ENCODE measurements around the gene WDR13. TPM values are rescaled to one million over a fixed set of nuclear protein-coding genes. Genes with fewer than 3 reads are reported as not detected.
"Not testable (repeated sequence)": the region's sequence is repeated elsewhere in the genome, so short reads cannot be mapped to it uniquely, and the experiment has no call there.

The WDR13 gene
- total RNA-seq (100 to 1,000 TPM in 1 of 2 donors, 10 to 100 TPM in 1; 50.7 to 182 TPM), polyA plus RNA-seq (100 to 1,000 TPM; 156 to 175 TPM)
- long read RNA-seq, donor 1, full-length matches to known transcripts: 27 of 39 reads
- long read RNA-seq, donor 1, partial matches to known transcripts: 12 of 39 reads
- long read RNA-seq, donor 1, other reads (novel, unspliced or antisense): 0 of 39 reads
- long read RNA-seq, donor 2, full-length matches to known transcripts: 7 of 7 reads
- long read RNA-seq, donor 2, partial matches to known transcripts: 0 of 7 reads
- long read RNA-seq, donor 2, other reads (novel, unspliced or antisense): 0 of 7 reads
- long read RNA-seq, donor 3, full-length matches to known transcripts: 9 of 9 reads
- long read RNA-seq, donor 3, partial matches to known transcripts: 0 of 9 reads
- long read RNA-seq, donor 3, other reads (novel, unspliced or antisense): 0 of 9 reads
- long read RNA-seq, donor 4, partial matches to known transcripts: 0 of 1 reads
- long read RNA-seq, donor 4, other reads (novel, unspliced or antisense): 0 of 1 reads
- long read RNA-seq, donor 5, full-length matches to known transcripts: 27 of 46 reads
- long read RNA-seq, donor 5, partial matches to known transcripts: 19 of 46 reads
- long read RNA-seq, donor 5, other reads (novel, unspliced or antisense): 0 of 46 reads

DNA sequence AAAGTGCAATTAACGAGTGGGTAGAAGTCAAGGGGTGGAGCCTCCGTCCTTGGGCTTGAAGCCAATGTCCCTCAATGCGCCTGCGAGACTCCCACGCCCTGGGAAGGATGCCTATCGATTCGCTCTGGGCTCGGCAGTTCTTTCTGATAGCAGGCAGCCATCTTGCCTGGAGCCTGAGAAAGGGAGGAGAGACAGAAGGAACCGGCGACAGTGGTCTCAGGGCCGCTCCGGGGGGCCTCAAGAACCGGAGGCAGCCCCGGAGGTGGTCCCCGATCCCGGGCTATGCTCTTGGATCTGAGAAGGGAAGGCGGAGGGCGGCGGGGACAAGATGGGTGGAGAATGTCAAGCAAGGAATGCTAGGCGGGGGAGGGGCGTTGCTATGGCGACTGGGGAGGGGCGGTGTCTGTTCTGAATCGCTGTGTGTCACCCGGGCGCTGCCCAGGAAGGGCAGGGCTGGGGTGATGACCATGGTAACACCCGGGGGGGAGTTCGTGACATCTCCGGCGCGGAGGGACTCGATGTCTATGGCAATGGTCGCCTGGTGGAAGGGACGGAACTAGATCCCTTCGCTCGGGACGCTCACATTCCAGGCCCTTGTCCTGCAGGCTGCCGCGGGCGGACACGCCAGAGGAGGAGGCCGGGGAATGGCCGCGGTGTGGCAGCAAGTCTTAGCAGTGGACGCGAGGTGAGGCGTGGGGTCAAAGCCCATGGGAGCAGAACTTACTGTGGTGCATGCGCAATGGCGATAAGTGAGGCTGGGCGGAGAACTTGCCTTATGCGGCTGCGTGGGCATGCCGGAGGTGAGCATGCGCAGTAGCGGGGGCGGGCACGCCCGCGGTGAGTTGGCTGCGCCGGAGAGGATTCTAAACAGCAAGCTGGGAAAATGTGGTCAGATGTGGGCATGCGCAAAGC, at the start of gene WDR13:
WDR13 (plus strand) TSS at position 140 of the 912 bp plus-strand sequence; CDS start at position 645, 505 bp downstream.
- Histone ChIP-seq H3K4me1 (ENCODE audit: control insufficient read depth in 5 of 5, insufficient read depth in 5 of 5, low read length in 5 of 5) (peaks cover 0 to 6% (median 0%) of the 10 kb centered on the region in 5 donors), H3K27me3 (ENCODE audit: control insufficient read depth in 3 of 3, insufficient read depth in 3 of 3, low read length in 2 of 3) (no peaks in the 10 kb centered on the region), H3K27ac (ENCODE audit: low read depth in 1 of 2, low read length in 1 of 2) (peak within 1 kb of the TSS; percentile 96 to 99), H3K36me3 (ENCODE audit: control insufficient read depth in 4 of 4, insufficient read depth in 4 of 4, low read length in 4 of 4) (peaks cover 3 to 17% (median 8%) of the 10 kb centered on the region in 4 donors), H3K4me3 (peak within 1 kb of the TSS; percentile 50), H3K9me3 (ENCODE audit: control insufficient read depth in 4 of 4, insufficient read depth in 3 of 4, low read length in 3 of 4) (peaks cover 0 to 3% (median 0%) of the 10 kb centered on the region in 4 donors), H3K9ac (ENCODE audit: insufficient read depth in 1 of 2, low read length in 2 of 2) (peak within 1 kb of the TSS; percentile 85 to 96)
- TF ChIP-seq, protein P1, sequence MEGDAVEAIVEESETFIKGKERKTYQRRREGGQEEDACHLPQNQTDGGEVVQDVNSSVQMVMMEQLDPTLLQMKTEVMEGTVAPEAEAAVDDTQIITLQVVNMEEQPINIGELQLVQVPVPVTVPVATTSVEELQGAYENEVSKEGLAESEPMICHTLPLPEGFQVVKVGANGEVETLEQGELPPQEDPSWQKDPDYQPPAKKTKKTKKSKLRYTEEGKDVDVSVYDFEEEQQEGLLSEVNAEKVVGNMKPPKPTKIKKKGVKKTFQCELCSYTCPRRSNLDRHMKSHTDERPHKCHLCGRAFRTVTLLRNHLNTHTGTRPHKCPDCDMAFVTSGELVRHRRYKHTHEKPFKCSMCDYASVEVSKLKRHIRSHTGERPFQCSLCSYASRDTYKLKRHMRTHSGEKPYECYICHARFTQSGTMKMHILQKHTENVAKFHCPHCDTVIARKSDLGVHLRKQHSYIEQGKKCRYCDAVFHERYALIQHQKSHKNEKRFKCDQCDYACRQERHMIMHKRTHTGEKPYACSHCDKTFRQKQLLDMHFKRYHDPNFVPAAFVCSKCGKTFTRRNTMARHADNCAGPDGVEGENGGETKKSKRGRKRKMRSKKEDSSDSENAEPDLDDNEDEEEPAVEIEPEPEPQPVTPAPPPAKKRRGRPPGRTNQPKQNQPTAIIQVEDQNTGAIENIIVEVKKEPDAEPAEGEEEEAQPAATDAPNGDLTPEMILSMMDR (IDR thresholded peaks at IDR 0.05; ENCODE audit: control extremely low read depth, extremely low read depth): no peak
- WGBS, 2 donors: 0 to 35% methylated on average over 46 to 62 of the region's 62 CpGs
- peak; percentile 88 for ATAC-seq (ENCODE audit: insufficient read depth, low FRiP score)
- DNase-seq: peak; percentile 94 to 96 (median 94)

DNA sequence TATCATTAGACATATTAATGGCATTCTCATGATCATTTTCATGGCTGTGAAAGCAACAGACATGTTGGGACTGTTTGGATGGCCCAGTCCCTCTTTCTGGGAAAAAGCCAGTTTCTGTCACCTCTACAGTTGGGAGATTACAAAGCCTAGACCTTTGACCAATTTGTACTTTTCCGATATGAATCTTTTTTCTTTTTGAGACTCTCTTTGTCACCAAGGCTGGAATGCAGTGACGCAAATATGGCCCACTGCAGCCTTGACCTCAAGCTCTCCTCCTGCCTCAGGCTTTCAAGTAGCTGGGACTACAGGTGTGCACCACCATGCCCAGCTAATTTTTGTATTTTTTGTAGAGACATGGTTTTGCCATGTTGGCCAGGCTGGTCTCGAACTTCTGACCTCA, 48.4 kb upstream of the WDR13 start:
- 90 to 91% methylated on average over 2 to 3 of the region's 3 CpGs for WGBS, 2 donors
- no peak overlapping the region for H3K9ac ChIP-seq (ENCODE audit: insufficient read depth in 1 of 2, low read length in 2 of 2)
- H3K27me3 ChIP-seq (ENCODE audit: control insufficient read depth in 3 of 3, insufficient read depth in 3 of 3, low read length in 2 of 3): no peaks in the 10 kb centered on the region
- H3K4me1 ChIP-seq (ENCODE audit: control insufficient read depth in 5 of 5, insufficient read depth in 5 of 5, low read length in 5 of 5): no peaks in the 10 kb centered on the region
- no peak overlapping the region for H3K27ac ChIP-seq (ENCODE audit: low read depth in 1 of 2, low read length in 1 of 2)
- no peaks in the 10 kb centered on the region for H3K9me3 ChIP-seq (ENCODE audit: control insufficient read depth in 4 of 4, insufficient read depth in 3 of 4, low read length in 3 of 4)
- peaks cover 0 to 7% (median under 1%) of the 10 kb centered on the region in 4 donors for H3K36me3 ChIP-seq (ENCODE audit: control insufficient read depth in 4 of 4, insufficient read depth in 4 of 4, low read length in 4 of 4)
- TF ChIP-seq, protein P1 (IDR thresholded peaks at IDR 0.05; ENCODE audit: control extremely low read depth, extremely low read depth): no peak
- no peak overlapping the region for H3K4me3 ChIP-seq
- DNase-seq: no peak
- ATAC-seq (ENCODE audit: insufficient read depth, low FRiP score): no peak

DNA sequence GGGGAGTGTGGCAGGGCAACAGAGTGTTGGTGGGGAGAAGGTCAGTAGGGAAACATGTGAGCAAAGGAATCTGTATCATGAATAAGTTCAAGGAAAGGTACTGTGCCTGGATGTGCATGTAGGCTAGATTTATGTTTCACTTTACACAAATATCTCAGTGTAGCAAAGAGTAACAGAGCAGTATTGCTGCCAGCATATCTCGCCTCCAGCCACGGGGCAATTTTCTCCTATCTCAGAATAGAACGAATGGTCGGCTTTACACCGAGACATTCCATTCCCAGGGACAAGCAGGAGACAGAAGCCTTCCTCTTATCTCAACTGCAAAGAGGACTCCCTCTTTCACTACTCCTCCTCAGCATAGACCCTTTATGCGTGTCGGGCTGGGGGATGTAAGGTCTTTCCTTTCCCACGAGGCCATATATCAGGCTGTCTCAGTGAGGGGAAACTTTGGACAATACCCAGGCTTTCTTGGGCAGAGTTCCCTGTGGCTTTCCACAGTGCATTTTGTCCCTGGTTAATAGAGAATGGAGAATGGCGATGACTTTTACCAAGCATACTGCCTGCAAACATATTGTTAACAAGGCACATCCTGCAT, 41.5 kb upstream of the WDR13 start:
- H3K4me1 ChIP-seq (ENCODE audit: control insufficient read depth in 5 of 5, insufficient read depth in 5 of 5, low read length in 5 of 5); ATAC-seq (ENCODE audit: insufficient read depth, low FRiP score); H3K27me3 ChIP-seq (ENCODE audit: control insufficient read depth in 3 of 3, insufficient read depth in 3 of 3, low read length in 2 of 3); H3K9ac ChIP-seq (ENCODE audit: insufficient read depth in 1 of 2, low read length in 2 of 2); H3K9me3 ChIP-seq (ENCODE audit: control insufficient read depth in 4 of 4, insufficient read depth in 3 of 4, low read length in 3 of 4); H3K4me3 ChIP-seq; DNase-seq: not testable (repeated sequence)
- 84 to 93% methylated on average over 9 of the region's 9 CpGs for WGBS, 2 donors
- peaks cover 3 to 18% (median 6%) of the 10 kb centered on the region in 4 donors for H3K36me3 ChIP-seq (ENCODE audit: control insufficient read depth in 4 of 4, insufficient read depth in 4 of 4, low read length in 4 of 4)
- H3K27ac ChIP-seq (ENCODE audit: low read depth in 1 of 2, low read length in 1 of 2): peak overlapping the region in 1 of 2 donors; percentile 60
